Endothelial cell of umbilical vein (primary cell): ENCODE results near the gene RNH1. TPM values are rescaled to one million over a fixed set of nuclear protein-coding genes. Genes with fewer than 3 reads are reported as not detected.

Experiments used
- BruUV-seq: library from RNA; stranded (reverse); fragments of 400-500 nt; replicated peaks from 2 replicates; lab custom pipeline; 2021; lab: Mats Ljungman, UMichigan
- CTCF ChIA-PET: fragments of 300-600, 350-600 bp; sonication (Branson Sonifier 250); formaldehyde crosslinking; loops from one replicate; lab custom pipeline; 2021; ENCODE audit warnings: antibody characterized with exemption, inconsistent platforms; lab: Charles Lee
- POLR2A ChIA-PET: fragments of 300-600, 350-600 bp; sonication (Branson Sonifier 250); formaldehyde crosslinking; loops from one replicate; lab custom pipeline; 2021; ENCODE audit warnings: antibody characterized with exemption, inconsistent platforms; lab: Charles Lee
- DNase-seq: peaks from one replicate; pipeline ENCODE4 v3.0.0-alpha.2; 2011; ENCODE audit warnings: low read depth, low spot score
- FAIRE-seq: peaks from 2 replicates; lab custom pipeline; 2011; peaks lifted over from hg19 to GRCh38; lab: Jason Lieb, UNC
- H2AFZ ChIP-seq: 2 replicates; pipeline ENCODE4 v1.6.0; 2012; ENCODE audit warnings: low read depth, low read length, control low read depth, inconsistent platforms
- H3K27ac ChIP-seq: 2 replicates; pipeline ENCODE4 v1.5.1; 2011; ENCODE audit warnings: low read depth, mild to moderate bottlenecking, control low read depth, low read length, moderate library complexity; ENCODE audit not compliant: insufficient read depth
- H3K27me3 ChIP-seq, 2 experiments: 2 replicates each; pipeline versions ENCODE4 v1.6.0 to v1.6.1; 2011; ENCODE audit warnings: low read length in 2 of 2, mixed read lengths in 1 of 2; ENCODE audit not compliant: control insufficient read depth in 2 of 2, insufficient read depth in 2 of 2
- H3K36me3 ChIP-seq, 2 experiments: 2 replicates in 1 of 2; 3 replicates in 1 of 2; pipeline ENCODE4 v1.5.1; 2011; ENCODE audit warnings: low read length in 2 of 2, mild to moderate bottlenecking in 1 of 2, moderate library complexity in 1 of 2; ENCODE audit not compliant: control insufficient read depth in 2 of 2, insufficient read depth in 2 of 2; ENCODE audit errors: extremely low read depth in 1 of 2
- H3K4me1 ChIP-seq: 3 replicates; pipeline ENCODE4 v1.5.1; 2011; ENCODE audit warnings: mild to moderate bottlenecking, low read length; ENCODE audit not compliant: control insufficient read depth, insufficient read depth; ENCODE audit errors: extremely low read depth
- H3K4me2 ChIP-seq: 2 replicates; pipeline ENCODE4 v1.6.1; 2011; ENCODE audit warnings: low read length, control low read depth, mixed read lengths; ENCODE audit not compliant: insufficient read depth
- H3K4me3 ChIP-seq, 3 experiments: fragments of 200-600 bp in 1 of 3; sonication (generic), shearing (Covaris generic) in 1 of 3; replicated peaks in 1 of 3; 2 replicates each; pipeline ENCODE4 v1.5.1; 2011 to 2016; ENCODE audit warnings: control low read depth in 3 of 3, low read length in 3 of 3, mild to moderate bottlenecking in 2 of 3, inconsistent platforms in 1 of 3, low read depth in 1 of 3, moderate library complexity in 1 of 3; ENCODE audit not compliant: insufficient read depth in 1 of 3
- H3K79me2 ChIP-seq: 2 replicates; pipeline ENCODE4 v1.6.0; 2012; ENCODE audit warnings: low read length, inconsistent platforms; ENCODE audit not compliant: control insufficient read depth, insufficient read depth
- H3K9ac ChIP-seq: replicated peaks from 2 replicates; pipeline ENCODE3; 2011; ENCODE audit warnings: low read length, control low read depth; ENCODE audit not compliant: insufficient read depth; ENCODE audit errors: extremely low read depth
- H3K9me1 ChIP-seq: replicated peaks from 3 replicates; pipeline ENCODE4 v1.6.0; 2011; ENCODE audit warnings: mild to moderate bottlenecking, low read length; ENCODE audit not compliant: control insufficient read depth, insufficient read depth; ENCODE audit errors: extremely low read depth
- H3K9me3 ChIP-seq: replicated peaks from 2 replicates; pipeline ENCODE4 v1.5.1; 2012; ENCODE audit warnings: low read length, inconsistent platforms; ENCODE audit not compliant: control insufficient read depth, insufficient read depth
- H4K20me1 ChIP-seq: replicated peaks from 2 replicates; pipeline ENCODE3; 2011; ENCODE audit warnings: mild to moderate bottlenecking, low read length; ENCODE audit not compliant: control insufficient read depth, insufficient read depth; ENCODE audit errors: extremely low read depth
- EZH2 ChIP-seq: IDR thresholded peaks from 2 replicates; pipeline ENCODE4 v1.6.1; 2012; ENCODE audit warnings: borderline replicate concordance, low read depth, mild to moderate bottlenecking, moderate library complexity, low read length, inconsistent platforms; ENCODE audit not compliant: severe bottlenecking
- FOS ChIP-seq: IDR thresholded peaks from 2 replicates; pipeline ENCODE4 v1.6.1; 2011; ENCODE audit warnings: mild to moderate bottlenecking, low read length, moderate library complexity, borderline replicate concordance; ENCODE audit not compliant: insufficient read depth
- GATA2 ChIP-seq: IDR thresholded peaks from 2 replicates; pipeline ENCODE4 v1.7.0; 2011; ENCODE audit warnings: low read depth, mild to moderate bottlenecking, moderate library complexity, mixed read lengths, low read length; ENCODE audit not compliant: insufficient read length, insufficient read depth
- JUN ChIP-seq: IDR thresholded peaks from 2 replicates; pipeline ENCODE4 v1.6.1; 2011; ENCODE audit warnings: borderline replicate concordance, low read depth; ENCODE audit not compliant: insufficient read length, insufficient read depth
- MYC ChIP-seq: IDR thresholded peaks from one replicate; pipeline ENCODE4 v1.6.1; 2011; ENCODE audit warnings: mild to moderate bottlenecking, low read depth, low read length
- POLR2A ChIP-seq: IDR thresholded peaks from 2 replicates; pipeline ENCODE4 v1.6.1; 2012; ENCODE audit warnings: low read depth, mild to moderate bottlenecking, control low read depth, low read length
- POLR2AphosphoS5 ChIP-seq: IDR thresholded peaks from 2 replicates; pipeline ENCODE4 v1.6.1; 2012; ENCODE audit warnings: low read depth, mild to moderate bottlenecking, control low read depth, low read length, moderate library complexity; ENCODE audit not compliant: insufficient read depth
- dilution Hi-C: fragments of 300-500 bp; cut with MboI; formaldehyde crosslinking; loops from one replicate; pipeline ENCODE4 v1.15.0; 2019; ENCODE audit warnings: low sequenced_read_pairs; ENCODE audit not compliant: extremely low pct_ligation_motif_present
- intact Hi-C: fragments of 100-400 bp; cut with micrococcal nuclease; formaldehyde crosslinking; loops from one replicate; pipeline ENCODE4 v1.10.0; 2022
- polyA plus RNA-seq, 4 experiments: library from polyadenylated mRNA; depleted of rRNA in 3 of 4; stranded (reverse) in 3 of 4; unstranded in 1 of 4; fragments of >200 nt; gene quantifications; 2 replicates each; pipeline versions ENCODE4 v1.2.1 to v1.2.3, GENCODE V29; 2011 to 2012; ENCODE audit warnings: missing spikeins in 1 of 4
- total RNA-seq: library from RNA; stranded (reverse); gene quantifications from 2 replicates; pipeline ENCODE4 v1.2.3, GENCODE V29; 2021
- TF ChIP-seq, protein P1 (sequence below): IDR thresholded peaks from 2 replicates; pipeline ENCODE4 v1.6.1; 2011; ENCODE audit not compliant: insufficient read depth, insufficient read length
- TF ChIP-seq, protein P2 (sequence below), 2 donors: IDR thresholded peaks; 1 replicate in 1 of 2; 2 replicates in 1 of 2; pipeline ENCODE4 v1.5.1; 2011; ENCODE audit warnings: low read length in 2 of 2, mild to moderate bottlenecking in 2 of 2, moderate library complexity in 2 of 2, control low read depth in 1 of 2, inconsistent platforms in 1 of 2, low read depth in 1 of 2; ENCODE audit not compliant: insufficient read depth in 1 of 2; ENCODE audit errors: extremely low read depth in 1 of 2

The RNH1 gene
- total and polyA plus RNA-seq, 2 donors (not counting 3 experiments of a cell fraction or from before 2014, with no cell fraction given) = 144 to 198 TPM

- ChIA-PET CTCF (no interaction called here), POLR2A (no interaction called here)
- H3K27me3 ChIP-seq = no peaks in the 10 kb centered on the region
- dilution Hi-C loops (no loop called here), intact Hi-C loops (no loop called here)
- no peaks in the 10 kb centered on the region for H3K4me1 ChIP-seq
- no peak overlapping the region for H3K4me3 ChIP-seq
- peaks cover 5 to 64% of the 10 kb centered on the region in 2 experiments for H3K36me3 ChIP-seq
- H3K9me1 ChIP-seq = no peaks in the 10 kb centered on the region
- BruUV-seq = no TSS peak
- no peaks in the 10 kb centered on the region for H4K20me1 ChIP-seq
- no peak overlapping the region for H3K27ac ChIP-seq
- no peak overlapping the region for H3K9ac ChIP-seq
- no peaks in the 10 kb centered on the region for H3K79me2 ChIP-seq
- DNase-seq (peak; percentile 17), FAIRE-seq (no peak)
- no peak overlapping the region for H2AFZ ChIP-seq
- H3K9me3 ChIP-seq = no peaks in the 10 kb centered on the region
- TF ChIP-seq GATA2 (no peak), EZH2 (no peak), MYC (no peak), POLR2AphosphoS5 (no peak), POLR2A (no peak), FOS (no peak), JUN (no peak)
- TF ChIP-seq, protein P1, sequence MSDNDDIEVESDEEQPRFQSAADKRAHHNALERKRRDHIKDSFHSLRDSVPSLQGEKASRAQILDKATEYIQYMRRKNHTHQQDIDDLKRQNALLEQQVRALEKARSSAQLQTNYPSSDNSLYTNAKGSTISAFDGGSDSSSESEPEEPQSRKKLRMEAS = no peak
- TF ChIP-seq, protein P2, sequence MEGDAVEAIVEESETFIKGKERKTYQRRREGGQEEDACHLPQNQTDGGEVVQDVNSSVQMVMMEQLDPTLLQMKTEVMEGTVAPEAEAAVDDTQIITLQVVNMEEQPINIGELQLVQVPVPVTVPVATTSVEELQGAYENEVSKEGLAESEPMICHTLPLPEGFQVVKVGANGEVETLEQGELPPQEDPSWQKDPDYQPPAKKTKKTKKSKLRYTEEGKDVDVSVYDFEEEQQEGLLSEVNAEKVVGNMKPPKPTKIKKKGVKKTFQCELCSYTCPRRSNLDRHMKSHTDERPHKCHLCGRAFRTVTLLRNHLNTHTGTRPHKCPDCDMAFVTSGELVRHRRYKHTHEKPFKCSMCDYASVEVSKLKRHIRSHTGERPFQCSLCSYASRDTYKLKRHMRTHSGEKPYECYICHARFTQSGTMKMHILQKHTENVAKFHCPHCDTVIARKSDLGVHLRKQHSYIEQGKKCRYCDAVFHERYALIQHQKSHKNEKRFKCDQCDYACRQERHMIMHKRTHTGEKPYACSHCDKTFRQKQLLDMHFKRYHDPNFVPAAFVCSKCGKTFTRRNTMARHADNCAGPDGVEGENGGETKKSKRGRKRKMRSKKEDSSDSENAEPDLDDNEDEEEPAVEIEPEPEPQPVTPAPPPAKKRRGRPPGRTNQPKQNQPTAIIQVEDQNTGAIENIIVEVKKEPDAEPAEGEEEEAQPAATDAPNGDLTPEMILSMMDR (IDR thresholded peaks at IDR 0.05; ENCODE audit: extremely low read depth in 1 of 2, insufficient read depth in 1 of 2, low read depth in 1 of 2, low read length in 2 of 2) = no peak
- H3K4me2 ChIP-seq = no peak overlapping the region
These were observed 11.5 kb downstream of the RNH1 start for GRCh38 chr11:495537-495931.
